Lung (tissue), 12 donors: ENCODE data around the gene OGFRL1. TPM values are rescaled to one million over a fixed set of nuclear protein-coding genes. Genes with fewer than 3 reads are reported as not detected.
"Not testable (repeated sequence)": the region's sequence is repeated elsewhere in the genome, so short reads cannot be mapped to it uniquely, and the experiment has no call there.

ENCODE experiments used
- ATAC-seq: fragments of 200-7000 bp; cut with Tn5 transposase; one replicate; pipeline ENCODE4 v1.9.1; 2020; ENCODE audit warnings: moderate number of reproducible peaks; ENCODE audit not compliant: insufficient read depth, low FRiP score
- DNase-seq, 3 donors: peaks; one replicate each; pipeline ENCODE4 v3.0.0-alpha.2; 2013 to 2017
- H3K27ac ChIP-seq, 2 donors: one replicate each; pipeline ENCODE4 v1.5.1; 2013; ENCODE audit warnings: mild to moderate bottlenecking in 2 of 2, moderate library complexity in 2 of 2, control low read depth in 1 of 2, inconsistent platforms in 1 of 2, low read depth in 1 of 2, low read length in 1 of 2
- H3K27me3 ChIP-seq, 3 donors: one replicate each; pipeline ENCODE4 v1.5.1; 2013; ENCODE audit warnings: low read length in 2 of 3; ENCODE audit not compliant: control insufficient read depth in 3 of 3, insufficient read depth in 3 of 3
- H3K36me3 ChIP-seq, 4 donors: one replicate each; pipeline ENCODE4 v1.5.1; 2013; ENCODE audit warnings: low read length in 4 of 4, mild to moderate bottlenecking in 1 of 4, moderate library complexity in 1 of 4; ENCODE audit not compliant: control insufficient read depth in 4 of 4, insufficient read depth in 4 of 4
- H3K4me1 ChIP-seq, 5 donors: one replicate each; pipeline ENCODE4 v1.5.1; 2013; ENCODE audit warnings: low read length in 5 of 5, mild to moderate bottlenecking in 2 of 5, moderate library complexity in 1 of 5; ENCODE audit not compliant: control insufficient read depth in 5 of 5, insufficient read depth in 5 of 5
- H3K4me3 ChIP-seq: one replicate; pipeline ENCODE4 v1.5.1; 2013; ENCODE audit warnings: mild to moderate bottlenecking, control low read depth, moderate library complexity
- H3K9ac ChIP-seq, 2 donors: one replicate each; pipeline ENCODE4 v1.5.1; 2013; ENCODE audit warnings: low read length in 2 of 2, control low read depth in 1 of 2; ENCODE audit not compliant: insufficient read depth in 1 of 2
- H3K9me3 ChIP-seq, 4 donors: one replicate each; pipeline ENCODE4 v1.5.1; 2013; ENCODE audit warnings: low read length in 3 of 4, mild to moderate bottlenecking in 1 of 4, moderate library complexity in 1 of 4; ENCODE audit not compliant: control insufficient read depth in 4 of 4, insufficient read depth in 3 of 4
- WGBS, 2 donors: extraction: QIAGEN DNeasy Blood & Tissue Kit; methylation state at CpG; one replicate each; pipeline ENCODE4 v1.1.7; 2013; 5-methylcytosine and 5-hydroxymethylcytosine counted together
- polyA plus RNA-seq, 2 donors: library from polyadenylated mRNA; stranded (reverse); fragments of 200-250 nt; gene quantifications; one replicate each; pipeline ENCODE4 v1.2.1, GENCODE V29; 2013
- total RNA-seq, 2 donors: library from RNA; depleted of rRNA in 1 of 2; stranded (reverse); fragments of >200 nt in 1 of 2; gene quantifications; one replicate each; pipeline ENCODE4 v1.2.1, GENCODE V29; 2014 to 2021
- TF ChIP-seq, protein P1 (sequence below): IDR thresholded peaks from 2 replicates; pipeline ENCODE4 v1.5.1; 2012; ENCODE audit warnings: mild to moderate bottlenecking; ENCODE audit errors: control extremely low read depth, extremely low read depth
- donor health status: control.
- donor health status: control.
- donor health status: Bipolar disorder and iron deficiency.
- donor health status: healthy.
- donor health status: DM: yes; HTN: yes; CAD: no.

OGFRL1 gene
- total and polyA plus RNA-seq, 4 donors: 6.7 to 24.0 (median 14.6) TPM

GRCh38 chr6:71258078-71258866, 30.3 kb upstream of the OGFRL1 start:
- Histone ChIP-seq H3K4me1 (no peaks in the 10 kb centered on the region), H3K4me3 (no peak overlapping the region), H3K36me3 (no peaks in the 10 kb centered on the region), H3K27ac (no peak overlapping the region), H3K9ac (no peak overlapping the region), H3K9me3 (peaks cover 0 to 2% (median 0%) of the 10 kb centered on the region in 4 donors), H3K27me3 (no peaks in the 10 kb centered on the region)
- DNase-seq (no peak), ATAC-seq (no peak)
- 63 to 78% methylated on average over 7 of the region's 7 CpGs for WGBS, 2 donors
- TF ChIP-seq, protein P1, sequence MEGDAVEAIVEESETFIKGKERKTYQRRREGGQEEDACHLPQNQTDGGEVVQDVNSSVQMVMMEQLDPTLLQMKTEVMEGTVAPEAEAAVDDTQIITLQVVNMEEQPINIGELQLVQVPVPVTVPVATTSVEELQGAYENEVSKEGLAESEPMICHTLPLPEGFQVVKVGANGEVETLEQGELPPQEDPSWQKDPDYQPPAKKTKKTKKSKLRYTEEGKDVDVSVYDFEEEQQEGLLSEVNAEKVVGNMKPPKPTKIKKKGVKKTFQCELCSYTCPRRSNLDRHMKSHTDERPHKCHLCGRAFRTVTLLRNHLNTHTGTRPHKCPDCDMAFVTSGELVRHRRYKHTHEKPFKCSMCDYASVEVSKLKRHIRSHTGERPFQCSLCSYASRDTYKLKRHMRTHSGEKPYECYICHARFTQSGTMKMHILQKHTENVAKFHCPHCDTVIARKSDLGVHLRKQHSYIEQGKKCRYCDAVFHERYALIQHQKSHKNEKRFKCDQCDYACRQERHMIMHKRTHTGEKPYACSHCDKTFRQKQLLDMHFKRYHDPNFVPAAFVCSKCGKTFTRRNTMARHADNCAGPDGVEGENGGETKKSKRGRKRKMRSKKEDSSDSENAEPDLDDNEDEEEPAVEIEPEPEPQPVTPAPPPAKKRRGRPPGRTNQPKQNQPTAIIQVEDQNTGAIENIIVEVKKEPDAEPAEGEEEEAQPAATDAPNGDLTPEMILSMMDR: no peak

- H3K27me3 ChIP-seq: no peaks in the 10 kb centered on the region
- H3K4me1 ChIP-seq: no peaks in the 10 kb centered on the region
- TF ChIP-seq, protein P1: no peak
- H3K27ac ChIP-seq: no peak overlapping the region
- peaks cover 0 to 2% (median 0%) of the 10 kb centered on the region in 4 donors for H3K9me3 ChIP-seq
- no peaks in the 10 kb centered on the region for H3K36me3 ChIP-seq
- 95 to 96% methylated on average over 2 of the region's 2 CpGs for WGBS, 2 donors
- DNase-seq: no peak
- no peak for ATAC-seq
- no peak overlapping the region for H3K4me3 ChIP-seq
- H3K9ac ChIP-seq: no peak overlapping the region
Observed at GRCh38 chr6:71259888-71260604, 28.6 kb upstream of the OGFRL1 start.

DNA sequence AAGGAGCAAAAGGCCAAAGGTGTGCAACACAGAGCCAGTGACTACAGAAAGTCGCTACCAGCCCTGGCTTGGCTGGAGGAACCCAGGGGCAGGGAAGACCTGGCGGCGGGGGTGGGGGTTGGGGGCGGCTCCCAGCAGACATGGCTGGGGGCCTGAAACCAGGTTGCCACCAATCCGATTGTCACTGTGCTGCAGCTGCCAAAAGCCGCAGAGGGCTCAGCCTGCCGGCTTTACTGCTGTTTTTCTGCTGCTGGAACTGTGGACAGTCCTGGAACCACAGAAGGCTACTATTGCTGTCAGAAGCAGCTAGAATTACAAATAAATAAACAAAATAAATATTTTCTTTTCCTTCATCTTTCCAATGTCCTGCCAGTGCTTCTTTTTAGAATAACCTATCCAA, 25.7 kb upstream of the OGFRL1 start:
- TF ChIP-seq, protein P1: no peak
- WGBS, 2 donors: 87% methylated on average over 7 of the region's 7 CpGs
- peaks cover 0 to 2% (median 0%) of the 10 kb centered on the region in 4 donors for H3K9me3 ChIP-seq
- H3K9ac ChIP-seq: no peak overlapping the region
- H3K4me1 ChIP-seq: no peaks in the 10 kb centered on the region
- ATAC-seq (no peak), DNase-seq (no peak)
- no peak overlapping the region for H3K27ac ChIP-seq
- H3K4me3 ChIP-seq: no peak overlapping the region
- no peaks in the 10 kb centered on the region for H3K27me3 ChIP-seq
- no peaks in the 10 kb centered on the region for H3K36me3 ChIP-seq

DNA sequence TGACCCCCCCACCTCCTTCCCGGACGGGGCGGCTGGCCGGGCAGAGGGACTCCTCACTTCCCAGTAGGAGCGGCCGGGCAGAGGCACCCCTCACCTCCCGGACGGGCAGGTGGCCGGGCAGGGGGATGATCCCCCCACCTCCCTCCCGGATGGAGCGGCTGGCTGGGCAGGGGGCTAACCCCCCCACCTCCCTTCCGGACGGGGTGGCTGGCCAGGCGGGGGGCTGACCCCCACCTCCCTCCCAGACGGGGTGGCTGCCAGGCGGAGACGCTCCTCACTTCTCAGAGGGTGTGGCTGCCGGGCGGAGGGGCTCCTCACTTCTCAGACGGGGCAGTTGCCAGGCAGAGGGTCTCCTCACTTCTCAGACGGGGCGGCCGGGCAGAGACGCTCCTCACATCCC, 22.2 kb upstream of the OGFRL1 start:
- not testable (repeated sequence) for ATAC-seq, H3K9me3 ChIP-seq, H3K4me1 ChIP-seq, H3K9ac ChIP-seq, H3K27ac ChIP-seq, H3K36me3 ChIP-seq, H3K4me3 ChIP-seq, DNase-seq, H3K27me3 ChIP-seq
- WGBS, 2 donors: 93% methylated on average over 12 to 20 of the region's 24 CpGs
